ENCODE measurements around the gene MRPL36.

- TF ChIP-seq POLR2A (IDR thresholded peaks at IDR 0.05; ENCODE audit: low read length), result no peak
- TF ChIP-seq GATA1 (IDR thresholded peaks at IDR 0.05; ENCODE audit: low read depth, low read length), result no peak
Measured at GRCh38 chr5:1810581-1811101, 11.0 kb upstream of the MRPL36 start.

All from erythroblast (primary cell).